GM12873 (cell line): ENCODE results near the gene LRIT3.

Source experiments
- TF ChIP-seq, protein P1 (sequence below): IDR thresholded peaks from 2 replicates; pipeline ENCODE4 v1.5.1; 2012; ENCODE audit warnings: low read depth, mild to moderate bottlenecking, moderate library complexity, low read length, control low read depth; ENCODE audit not compliant: insufficient read depth; ENCODE audit errors: missing control alignments

LRIT3 gene

DNA sequence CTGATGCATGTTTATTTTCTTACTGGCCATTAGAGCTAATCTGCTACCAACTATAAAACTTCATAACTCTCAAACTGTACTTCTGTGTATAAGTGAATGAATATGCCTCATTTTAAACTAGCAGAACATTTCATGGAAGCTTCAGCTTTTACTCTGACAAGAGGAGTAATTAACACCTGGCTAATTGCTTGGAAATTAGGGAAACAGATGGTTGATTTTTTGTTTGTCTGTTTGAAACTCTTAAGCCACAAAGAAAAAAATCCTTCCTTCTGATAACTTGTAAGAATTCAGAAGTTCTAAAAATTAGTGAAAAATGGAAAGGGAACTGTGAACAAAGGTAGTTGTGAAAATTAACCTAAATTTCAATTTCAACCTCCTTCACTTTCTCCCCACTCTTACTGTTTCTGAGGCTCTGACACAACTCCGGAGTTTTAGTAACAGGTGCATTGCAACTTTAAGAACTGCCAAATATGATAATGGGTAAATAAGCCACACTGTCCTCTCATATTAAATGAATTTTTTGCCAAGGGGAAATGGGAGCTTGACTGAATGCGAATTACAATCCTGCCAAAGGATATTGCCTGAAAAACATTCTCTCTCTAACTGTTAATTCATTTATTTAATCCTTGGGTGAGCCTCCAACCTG is 65.8 kb downstream of the LRIT3 start:
- TF ChIP-seq, protein P1, sequence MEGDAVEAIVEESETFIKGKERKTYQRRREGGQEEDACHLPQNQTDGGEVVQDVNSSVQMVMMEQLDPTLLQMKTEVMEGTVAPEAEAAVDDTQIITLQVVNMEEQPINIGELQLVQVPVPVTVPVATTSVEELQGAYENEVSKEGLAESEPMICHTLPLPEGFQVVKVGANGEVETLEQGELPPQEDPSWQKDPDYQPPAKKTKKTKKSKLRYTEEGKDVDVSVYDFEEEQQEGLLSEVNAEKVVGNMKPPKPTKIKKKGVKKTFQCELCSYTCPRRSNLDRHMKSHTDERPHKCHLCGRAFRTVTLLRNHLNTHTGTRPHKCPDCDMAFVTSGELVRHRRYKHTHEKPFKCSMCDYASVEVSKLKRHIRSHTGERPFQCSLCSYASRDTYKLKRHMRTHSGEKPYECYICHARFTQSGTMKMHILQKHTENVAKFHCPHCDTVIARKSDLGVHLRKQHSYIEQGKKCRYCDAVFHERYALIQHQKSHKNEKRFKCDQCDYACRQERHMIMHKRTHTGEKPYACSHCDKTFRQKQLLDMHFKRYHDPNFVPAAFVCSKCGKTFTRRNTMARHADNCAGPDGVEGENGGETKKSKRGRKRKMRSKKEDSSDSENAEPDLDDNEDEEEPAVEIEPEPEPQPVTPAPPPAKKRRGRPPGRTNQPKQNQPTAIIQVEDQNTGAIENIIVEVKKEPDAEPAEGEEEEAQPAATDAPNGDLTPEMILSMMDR, result no peak

GRCh38 chr4:109914322-109914721 is 66.4 kb downstream of the LRIT3 start:
- TF ChIP-seq, protein P1, result no peak

DNA sequence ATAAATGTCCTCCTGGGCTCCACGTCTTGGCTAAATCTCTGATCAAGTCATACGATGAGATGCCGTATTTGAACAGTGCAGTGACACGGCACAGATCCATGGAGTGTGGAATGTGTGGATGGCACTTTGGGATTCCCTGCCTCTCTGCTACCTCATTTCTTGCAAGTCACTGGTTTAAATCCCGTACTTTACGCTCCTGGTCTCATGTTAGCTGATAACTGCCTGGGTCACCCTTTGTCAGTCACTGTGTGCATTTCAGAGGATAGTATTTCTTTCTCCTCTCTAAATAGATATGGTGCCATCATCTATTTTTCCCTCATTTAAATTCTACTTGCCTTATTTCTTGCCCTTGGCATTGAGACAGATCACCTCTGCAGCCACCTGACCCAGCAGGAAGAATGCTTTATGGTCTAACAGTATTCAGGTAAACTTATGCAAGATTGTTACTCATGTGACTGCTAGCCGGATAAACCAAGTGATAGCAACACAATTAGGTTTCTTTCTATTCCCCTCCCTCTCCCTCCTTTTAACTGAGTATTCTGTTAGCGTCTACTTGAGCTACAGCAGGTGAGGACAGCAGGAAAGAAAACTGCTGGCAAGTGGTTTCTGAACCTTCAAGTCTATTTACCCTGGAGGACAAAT is 67.6 kb downstream of the LRIT3 start:
- TF ChIP-seq, protein P1, result no peak

- TF ChIP-seq, protein P1, result no peak
These were observed 68.1 kb downstream of the LRIT3 start for GRCh38 chr4:109916027-109916409.

DNA sequence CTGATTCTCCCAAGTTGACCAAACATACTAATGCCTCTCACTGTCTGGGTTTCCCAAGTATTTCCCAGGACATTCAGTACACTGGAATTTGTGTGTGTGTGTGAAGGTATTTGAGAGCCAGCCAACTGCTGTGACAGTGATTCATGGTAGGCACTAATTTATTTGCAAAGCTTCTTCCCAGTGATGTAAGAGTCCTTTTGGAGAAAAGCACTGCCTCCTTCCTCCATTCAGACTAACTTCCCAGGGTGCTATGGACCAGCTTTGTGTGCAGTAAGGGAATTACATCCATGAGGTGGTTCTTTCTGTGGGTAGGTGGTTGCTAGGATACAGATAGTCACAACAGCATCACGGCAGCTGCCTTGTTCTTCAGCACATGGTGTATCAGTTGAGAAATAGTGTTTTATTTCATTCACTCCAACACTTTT is 73.5 kb downstream of the LRIT3 start:
- TF ChIP-seq, protein P1, result no peak
